Upper lobe of left lung (tissue), 6 donors: Measurements from ENCODE around the gene PARP12. TPM values are rescaled to one million over a fixed set of nuclear protein-coding genes. Genes with fewer than 3 reads are reported as not detected.

Experiments used
- ATAC-seq, 2 donors: fragments of 200-7000 bp; cut with Tn5 transposase; one replicate each; pipeline ENCODE4 v1.9.1; 2022; ENCODE audit warnings: mild to moderate bottlenecking in 2 of 2, moderate library complexity in 2 of 2; ENCODE audit not compliant: low FRiP score in 2 of 2
- DNase-seq, 2 donors: peaks; one replicate each; pipeline ENCODE4 v3.0.0-alpha.2; 2019 to 2020
- H3K27ac ChIP-seq, 4 donors: fragments of 200-600 bp; sonication (generic); one replicate each; pipeline ENCODE4 v1.5.1; 2016 to 2019
- H3K27me3 ChIP-seq, 4 donors: fragments of 200-600 bp; sonication (generic); one replicate each; pipeline ENCODE4 v1.5.1; 2017 to 2019
- H3K36me3 ChIP-seq, 4 donors: fragments of 200-600 bp; sonication (generic); one replicate each; pipeline ENCODE4 v1.5.1; 2016 to 2019
- H3K4me1 ChIP-seq, 4 donors: fragments of 200-600 bp; sonication (generic); one replicate each; pipeline ENCODE4 v1.5.1; 2018 to 2019
- H3K4me3 ChIP-seq, 4 donors: fragments of 200-600 bp; sonication (generic); one replicate each; pipeline ENCODE4 v1.5.1; 2017 to 2019; ENCODE audit warnings: mild to moderate bottlenecking in 2 of 4, moderate library complexity in 1 of 4
- H3K9me3 ChIP-seq, 4 donors: fragments of 200-600 bp; sonication (generic); one replicate each; pipeline ENCODE4 v1.5.1; 2018 to 2019
- EP300 ChIP-seq, 4 donors: sonication (generic); formaldehyde crosslinking; IDR thresholded peaks; one replicate each; pipeline ENCODE4 v1.5.1; 2017; ENCODE audit warnings: antibody characterized with exemption in 4 of 4, control low read depth in 2 of 4
- POLR2A ChIP-seq, 4 donors: fragments of 450-650 bp; IDR thresholded peaks; one replicate each; pipeline ENCODE4 v1.5.1; 2016 to 2017; ENCODE audit warnings: antibody characterized with exemption in 4 of 4, mild to moderate bottlenecking in 2 of 4
- POLR2AphosphoS5 ChIP-seq, 2 donors: sonication (generic); formaldehyde crosslinking; IDR thresholded peaks; one replicate each; pipeline ENCODE4 v1.5.1; 2017; ENCODE audit warnings: antibody characterized with exemption in 2 of 2
- WGBS, 2 donors: methylation state at CpG; one replicate each; pipeline ENCODE4 v1.1.5; 2017 to 2018; 5-methylcytosine and 5-hydroxymethylcytosine counted together
- total RNA-seq, 6 donors: library from RNA; depleted of rRNA in 4 of 6; stranded (reverse); fragments of >200 nt in 4 of 6; gene quantifications; one replicate each; pipeline versions ENCODE4 v1.1.0 to v1.2.1, GENCODE V29; 2016 to 2021
- TF ChIP-seq, protein P1 (sequence below), 6 experiments: fragments of 450-650 bp in 4 of 6; fragments of 200-600 bp in 2 of 6; sonication (generic) in 2 of 6; IDR thresholded peaks; one replicate each; pipeline ENCODE4 v1.5.1; 2016 to 2019; ENCODE audit warnings: antibody characterized with exemption in 6 of 6
- donor health status: DM: no; HTN: no; CAD: no; lungs with moderate emphysema.
- donor health status: DM: no; HTN: yes; CAD: no; lungs with severe emphysema.

Gene PARP12
- total RNA-seq, 6 donors from 2014 or later, result 74.8 to 151 (median 100) TPM

DNA sequence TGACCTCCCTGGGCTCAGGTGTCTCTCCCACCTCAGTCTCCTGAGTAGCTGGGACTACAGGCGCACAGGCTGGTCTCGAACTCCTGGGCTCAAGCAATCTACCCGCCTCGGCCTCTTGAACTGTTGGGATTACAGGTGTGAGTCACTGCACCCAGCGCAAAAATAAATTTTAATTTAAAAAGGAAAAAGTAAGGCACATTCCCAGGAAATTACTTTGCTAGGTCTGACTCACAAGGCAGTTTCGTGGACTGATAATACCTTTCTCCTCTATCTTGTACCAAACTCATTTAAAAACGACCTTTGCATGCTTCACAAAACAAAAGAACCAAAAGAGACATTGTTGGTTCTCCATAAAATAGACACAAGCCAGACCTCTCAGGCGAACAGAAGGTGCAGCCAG lies 29.7 kb downstream of the PARP12 start:
- H3K27ac ChIP-seq, result no peak overlapping the region
- no peak overlapping the region for H3K4me3 ChIP-seq
- H3K36me3 ChIP-seq, result peaks cover 7 to 78% (median 23%) of the 10 kb centered on the region in 4 donors
- H3K27me3 ChIP-seq, result no peaks in the 10 kb centered on the region
- TF ChIP-seq POLR2AphosphoS5 (IDR thresholded peaks at IDR 0.05) (no peak), EP300 (IDR thresholded peaks at IDR 0.05) (no peak), POLR2A (IDR thresholded peaks at IDR 0.05) (no peak)
- TF ChIP-seq, protein P1, sequence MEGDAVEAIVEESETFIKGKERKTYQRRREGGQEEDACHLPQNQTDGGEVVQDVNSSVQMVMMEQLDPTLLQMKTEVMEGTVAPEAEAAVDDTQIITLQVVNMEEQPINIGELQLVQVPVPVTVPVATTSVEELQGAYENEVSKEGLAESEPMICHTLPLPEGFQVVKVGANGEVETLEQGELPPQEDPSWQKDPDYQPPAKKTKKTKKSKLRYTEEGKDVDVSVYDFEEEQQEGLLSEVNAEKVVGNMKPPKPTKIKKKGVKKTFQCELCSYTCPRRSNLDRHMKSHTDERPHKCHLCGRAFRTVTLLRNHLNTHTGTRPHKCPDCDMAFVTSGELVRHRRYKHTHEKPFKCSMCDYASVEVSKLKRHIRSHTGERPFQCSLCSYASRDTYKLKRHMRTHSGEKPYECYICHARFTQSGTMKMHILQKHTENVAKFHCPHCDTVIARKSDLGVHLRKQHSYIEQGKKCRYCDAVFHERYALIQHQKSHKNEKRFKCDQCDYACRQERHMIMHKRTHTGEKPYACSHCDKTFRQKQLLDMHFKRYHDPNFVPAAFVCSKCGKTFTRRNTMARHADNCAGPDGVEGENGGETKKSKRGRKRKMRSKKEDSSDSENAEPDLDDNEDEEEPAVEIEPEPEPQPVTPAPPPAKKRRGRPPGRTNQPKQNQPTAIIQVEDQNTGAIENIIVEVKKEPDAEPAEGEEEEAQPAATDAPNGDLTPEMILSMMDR (IDR thresholded peaks at IDR 0.05), result no peak
- DNase-seq (no peak), ATAC-seq (no peak)
- WGBS, 2 donors, result 94 to 97% methylated on average over 8 of the region's 8 CpGs
- H3K9me3 ChIP-seq, result no peaks in the 10 kb centered on the region
- peaks cover 0 to 3% (median 0%) of the 10 kb centered on the region in 4 donors for H3K4me1 ChIP-seq

DNA sequence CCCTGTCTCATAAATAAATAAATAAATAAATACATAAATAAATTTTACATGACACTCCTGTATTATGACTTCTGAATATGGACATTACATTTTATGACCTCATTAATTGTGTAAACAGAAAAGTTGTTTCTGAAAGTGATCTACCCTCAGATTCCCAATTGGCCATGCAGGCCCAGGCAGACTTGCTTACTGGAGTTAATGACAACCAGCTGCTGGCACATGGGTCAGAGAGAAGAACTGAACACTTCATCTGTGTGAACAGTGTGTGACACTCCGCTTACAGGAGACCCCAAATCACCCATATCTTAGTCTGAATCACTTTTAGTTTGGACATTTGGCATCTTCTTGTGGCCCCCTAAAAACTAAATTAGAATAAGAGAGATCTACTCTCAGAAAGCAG lies 31.4 kb downstream of the PARP12 start:
- no peak for TF ChIP-seq POLR2AphosphoS5 (IDR thresholded peaks at IDR 0.05)
- TF ChIP-seq EP300 (IDR thresholded peaks at IDR 0.05), result no peak
- no peak for TF ChIP-seq POLR2A (IDR thresholded peaks at IDR 0.05)
- TF ChIP-seq, protein P1 (IDR thresholded peaks at IDR 0.05), result no peak
- ATAC-seq, result no peak
- Histone ChIP-seq H3K4me3 (no peak overlapping the region), H3K9me3 (no peaks in the 10 kb centered on the region), H3K36me3 (peaks cover 0 to 78% (median 20%) of the 10 kb centered on the region in 4 donors), H3K4me1 (peaks cover 0 to 3% (median 0%) of the 10 kb centered on the region in 4 donors), H3K27me3 (no peaks in the 10 kb centered on the region), H3K27ac (no peak overlapping the region)
- no peak for DNase-seq
- WGBS, 2 donors, result 88 to 96% methylated on average over 1 of the region's 1 CpG

DNA sequence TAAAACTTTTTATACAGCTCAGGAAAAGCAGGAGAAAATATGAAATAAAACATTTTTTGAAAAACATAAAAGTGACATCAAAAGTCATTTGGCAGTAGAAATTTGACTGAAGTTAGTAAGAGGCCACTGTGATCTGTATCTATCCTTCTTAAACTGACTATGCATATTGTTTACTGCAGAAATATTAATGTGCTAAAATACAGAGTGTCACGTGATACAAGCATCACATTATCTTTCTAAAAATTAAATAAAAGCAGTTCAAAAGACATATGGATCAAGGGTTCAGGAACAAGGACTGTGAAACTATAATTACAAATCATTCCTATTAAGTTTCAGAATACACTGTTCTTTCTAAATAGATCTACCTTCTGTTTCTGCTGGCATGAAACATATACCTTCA lies 33.7 kb downstream of the PARP12 start:
- 92 to 97% methylated on average over 1 of the region's 1 CpG for WGBS, 2 donors
- no peak for TF ChIP-seq EP300 (IDR thresholded peaks at IDR 0.05)
- TF ChIP-seq POLR2AphosphoS5 (IDR thresholded peaks at IDR 0.05), result no peak
- no peak for TF ChIP-seq POLR2A (IDR thresholded peaks at IDR 0.05)
- TF ChIP-seq, protein P1 (IDR thresholded peaks at IDR 0.05), result no peak
- Histone ChIP-seq H3K36me3 (peaks cover 11 to 82% (median 36%) of the 10 kb centered on the region in 4 donors), H3K27me3 (no peaks in the 10 kb centered on the region), H3K4me3 (no peak overlapping the region), H3K4me1 (no peaks in the 10 kb centered on the region), H3K27ac (no peak overlapping the region), H3K9me3 (no peaks in the 10 kb centered on the region)
- DNase-seq (no peak), ATAC-seq (no peak)

DNA sequence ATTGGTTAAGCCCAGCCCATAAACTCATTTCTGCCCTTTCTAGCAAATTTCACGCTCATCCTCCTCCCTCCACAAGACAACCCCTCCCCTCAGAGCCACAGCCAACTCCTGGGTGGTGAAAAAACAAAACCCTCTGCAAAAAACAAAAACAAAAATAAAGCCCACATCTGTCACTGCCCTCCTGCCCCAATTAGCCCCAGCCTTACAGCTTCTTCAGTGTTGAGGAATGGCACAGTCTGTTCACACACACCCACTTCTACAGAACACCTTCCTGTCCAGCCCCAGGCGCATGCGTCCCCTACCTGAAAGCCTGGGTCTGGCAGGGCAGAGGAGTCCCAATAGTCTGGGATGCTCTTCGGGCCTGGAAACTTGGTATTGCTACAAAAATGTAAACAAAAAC lies 34.4 kb downstream of the PARP12 start:
- no peaks in the 10 kb centered on the region for H3K4me1 ChIP-seq
- no peak for TF ChIP-seq POLR2A (IDR thresholded peaks at IDR 0.05)
- H3K27ac ChIP-seq, result no peak overlapping the region
- no peak for ATAC-seq
- H3K36me3 ChIP-seq, result peaks cover 11 to 82% (median 37%) of the 10 kb centered on the region in 4 donors
- WGBS, 2 donors, result 92 to 96% methylated on average over 4 of the region's 4 CpGs
- no peaks in the 10 kb centered on the region for H3K27me3 ChIP-seq
- H3K4me3 ChIP-seq, result no peak overlapping the region
- no peaks in the 10 kb centered on the region for H3K9me3 ChIP-seq
- DNase-seq, result no peak

DNA sequence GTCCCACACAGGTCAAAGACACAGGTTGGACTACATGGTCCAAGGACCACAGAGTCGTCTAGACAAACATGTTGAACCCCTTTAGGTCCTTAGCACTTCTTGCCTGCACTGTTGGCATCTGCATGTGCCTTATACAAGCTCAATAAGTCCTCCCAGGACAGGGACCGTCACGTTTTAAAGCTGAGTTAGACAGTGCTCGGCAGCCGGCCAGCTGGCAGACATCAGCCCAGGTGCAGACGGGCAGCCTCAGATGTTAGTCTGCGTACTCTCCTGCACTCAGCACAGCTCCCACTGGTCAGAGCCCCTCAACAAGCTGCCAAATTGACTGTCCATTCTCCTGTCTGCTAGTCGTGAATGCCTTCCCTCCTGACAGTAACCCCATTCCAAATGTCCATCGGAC lies 34.9 kb downstream of the PARP12 start:
- 76 to 95% methylated on average over 8 to 9 of the region's 9 CpGs for WGBS, 2 donors
- H3K27me3 ChIP-seq, result no peaks in the 10 kb centered on the region
- no peaks in the 10 kb centered on the region for H3K9me3 ChIP-seq
- H3K4me1 ChIP-seq, result no peaks in the 10 kb centered on the region
- no peak for ATAC-seq
- H3K4me3 ChIP-seq, result no peak overlapping the region
- TF ChIP-seq POLR2AphosphoS5 (IDR thresholded peaks at IDR 0.05) (no peak), POLR2A (IDR thresholded peaks at IDR 0.05) (no peak)
- TF ChIP-seq, protein P1 (IDR thresholded peaks at IDR 0.05), result no peak
- DNase-seq, result no peak
- peaks cover 13 to 82% (median 40%) of the 10 kb centered on the region in 4 donors for H3K36me3 ChIP-seq
- no peak overlapping the region for H3K27ac ChIP-seq
